GM12865 (cell line): ENCODE data around the gene STK16.
"Not testable (repeated sequence)": the region's sequence is repeated elsewhere in the genome, so short reads cannot be mapped to it uniquely, and the experiment has no call there.

Experiments
- DNase-seq: peaks from one replicate; pipeline ENCODE4 v3.0.0; 2010; ENCODE audit warnings: low read depth
- H3K4me3 ChIP-seq: 2 replicates; pipeline ENCODE4 v1.5.1; 2011; ENCODE audit warnings: mild to moderate bottlenecking, low read depth, low read length, control low read depth
- CTCF ChIP-seq: IDR thresholded peaks from 2 replicates; pipeline ENCODE4 v1.5.1; 2011; ENCODE audit warnings: low read length, control low read depth, low read depth, inconsistent platforms; ENCODE audit not compliant: insufficient read depth; ENCODE audit errors: missing control alignments

The STK16 gene

DNA sequence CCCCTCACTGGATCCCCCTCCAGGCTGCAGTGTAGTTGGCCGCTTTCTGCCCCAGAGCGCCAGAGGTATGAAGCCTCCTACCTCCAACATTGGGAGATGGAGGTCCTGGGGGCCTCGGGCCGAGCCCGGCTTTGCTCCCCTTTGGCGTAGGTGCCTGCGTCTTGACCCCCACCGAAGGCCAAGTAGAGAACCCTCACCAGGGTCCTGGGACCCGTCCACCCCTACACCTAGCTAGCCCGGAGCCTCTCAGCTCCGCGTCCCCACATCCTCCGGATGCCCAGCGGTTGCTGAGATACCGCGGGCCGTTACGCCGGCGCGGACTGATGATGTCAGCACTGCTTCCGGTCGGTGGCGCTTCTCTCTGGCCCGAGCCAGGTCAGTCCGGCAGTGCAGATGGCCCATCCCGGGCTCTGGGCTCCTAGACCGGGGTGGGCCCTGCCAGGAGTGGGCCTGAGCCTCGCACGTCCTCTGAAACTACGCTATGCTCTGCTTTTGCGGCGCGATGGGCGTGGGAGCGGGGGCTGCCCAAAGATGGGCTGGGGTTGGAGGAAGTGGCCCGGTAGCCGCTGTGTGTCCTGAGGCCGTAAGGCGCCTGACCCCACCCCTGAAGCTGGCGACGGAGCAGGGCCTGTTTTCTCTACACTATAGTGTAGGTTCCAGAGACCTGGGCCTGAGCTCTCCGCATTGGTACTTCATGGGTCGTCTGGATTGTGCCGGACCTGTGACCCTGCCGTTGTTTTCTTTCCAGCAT is at the start of gene STK16, which contains the start of gene GLB1L:
STK16 (plus strand) TSS at position 332 of the 751 bp plus-strand sequence. CDS start 521 bp downstream, outside the sequence.
GLB1L (minus strand) TSS at position 297 of the 751 bp plus-strand sequence. CDS start 1,871 bp downstream, outside the sequence.
- no peak for TF ChIP-seq CTCF
- peak within 1 kb of the TSS; percentile 82 for H3K4me3 ChIP-seq
- DNase-seq, result peak; percentile 96

GRCh38 chr2:219197388-219197787 is 47.9 kb upstream of the STK16 start:
- no peak for DNase-seq
- H3K4me3 ChIP-seq, result no peak overlapping the region
- TF ChIP-seq CTCF, result no peak

DNA sequence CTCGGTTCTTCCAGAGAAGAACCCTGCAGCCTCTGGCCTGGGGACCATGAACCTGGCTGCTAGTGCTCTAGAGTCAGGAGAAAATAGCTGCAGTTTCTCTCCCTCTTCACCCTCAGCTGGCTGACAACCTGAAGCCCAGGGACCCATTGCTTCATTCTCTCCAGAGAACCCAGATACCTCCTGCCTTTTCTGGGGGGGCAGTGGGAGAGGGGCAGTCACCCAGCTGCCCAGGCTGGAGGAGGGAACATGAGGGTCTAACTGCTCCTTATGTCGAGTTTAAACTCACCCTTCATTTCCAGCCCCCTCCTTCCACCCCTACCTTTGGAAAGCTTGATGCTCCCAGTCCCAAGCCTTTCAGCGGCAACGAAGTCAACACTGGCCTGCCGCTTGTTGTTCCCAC is 46.3 kb upstream of the STK16 start:
- H3K4me3 ChIP-seq, result no peak overlapping the region
- TF ChIP-seq CTCF, result no peak
- DNase-seq, result no peak

- DNase-seq, result no peak
- H3K4me3 ChIP-seq, result no peak overlapping the region
These were observed 45.6 kb upstream of the STK16 start for GRCh38 chr2:219199470-219200211.

DNA sequence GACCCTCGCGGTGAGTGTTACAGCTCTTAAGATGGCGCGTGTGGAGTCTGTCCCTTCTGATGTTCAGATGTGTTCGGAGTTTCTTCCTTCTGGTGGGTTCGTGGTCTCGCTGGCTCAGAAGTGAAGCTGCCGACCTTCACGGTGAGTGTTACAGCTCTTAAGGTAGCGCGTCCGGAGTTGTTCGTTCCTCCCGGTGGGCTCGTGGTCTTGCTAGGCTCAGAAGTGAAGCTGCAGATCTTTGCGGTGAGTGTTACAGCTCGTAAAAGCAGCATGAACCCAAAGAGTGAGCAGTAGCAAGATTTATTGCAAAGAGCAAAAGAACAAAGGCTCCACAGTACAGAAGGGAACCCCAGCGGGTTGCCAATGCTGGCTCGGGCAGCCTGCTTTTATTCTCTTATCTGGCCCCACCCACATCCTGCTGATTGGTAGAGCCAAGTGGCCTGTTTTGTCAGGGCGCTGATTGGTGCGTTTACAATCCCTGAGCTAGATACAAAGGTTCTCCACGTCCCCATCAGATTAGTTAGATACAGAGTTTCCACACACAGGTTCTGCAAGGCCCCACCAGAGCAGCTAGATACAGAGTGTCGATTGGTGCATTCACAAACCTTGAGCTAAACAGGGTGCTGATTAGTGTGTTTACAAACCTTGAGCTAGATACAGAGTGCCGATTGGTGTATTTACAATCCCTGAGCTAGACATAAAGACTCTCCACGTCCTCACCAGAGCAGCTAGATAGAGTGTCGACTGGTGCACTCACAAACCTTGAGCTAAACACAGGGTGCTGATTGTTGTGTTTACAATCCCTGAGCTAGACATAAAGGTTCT is 44.6 kb upstream of the STK16 start:
- not testable (repeated sequence) for DNase-seq, H3K4me3 ChIP-seq

More at GRCh38 chr2:219199470-219200211, 45.6 kb upstream of the STK16 start:
- TF ChIP-seq CTCF, result no peak

DNA sequence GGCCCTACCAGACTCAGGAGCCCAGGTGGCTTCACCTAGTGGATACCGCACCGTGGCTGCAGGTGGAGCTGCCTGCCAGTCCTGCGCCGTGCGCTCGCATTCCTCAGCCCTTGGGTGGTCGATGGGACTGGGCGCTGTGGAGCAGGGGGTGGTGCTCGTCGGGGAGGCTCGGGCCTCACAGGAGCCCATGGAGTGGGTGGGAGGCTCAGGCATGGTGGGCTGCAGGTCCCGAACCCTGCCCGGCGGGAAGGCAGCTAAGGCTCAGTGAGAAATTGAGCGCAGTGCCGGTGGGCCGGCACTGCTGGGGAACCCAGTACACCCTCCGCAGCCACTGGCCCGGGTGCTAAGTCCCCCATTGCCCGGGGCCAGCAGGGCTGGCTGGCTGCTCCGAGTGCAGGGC is 43.9 kb upstream of the STK16 start:
- not testable (repeated sequence) for H3K4me3 ChIP-seq, DNase-seq

DNA sequence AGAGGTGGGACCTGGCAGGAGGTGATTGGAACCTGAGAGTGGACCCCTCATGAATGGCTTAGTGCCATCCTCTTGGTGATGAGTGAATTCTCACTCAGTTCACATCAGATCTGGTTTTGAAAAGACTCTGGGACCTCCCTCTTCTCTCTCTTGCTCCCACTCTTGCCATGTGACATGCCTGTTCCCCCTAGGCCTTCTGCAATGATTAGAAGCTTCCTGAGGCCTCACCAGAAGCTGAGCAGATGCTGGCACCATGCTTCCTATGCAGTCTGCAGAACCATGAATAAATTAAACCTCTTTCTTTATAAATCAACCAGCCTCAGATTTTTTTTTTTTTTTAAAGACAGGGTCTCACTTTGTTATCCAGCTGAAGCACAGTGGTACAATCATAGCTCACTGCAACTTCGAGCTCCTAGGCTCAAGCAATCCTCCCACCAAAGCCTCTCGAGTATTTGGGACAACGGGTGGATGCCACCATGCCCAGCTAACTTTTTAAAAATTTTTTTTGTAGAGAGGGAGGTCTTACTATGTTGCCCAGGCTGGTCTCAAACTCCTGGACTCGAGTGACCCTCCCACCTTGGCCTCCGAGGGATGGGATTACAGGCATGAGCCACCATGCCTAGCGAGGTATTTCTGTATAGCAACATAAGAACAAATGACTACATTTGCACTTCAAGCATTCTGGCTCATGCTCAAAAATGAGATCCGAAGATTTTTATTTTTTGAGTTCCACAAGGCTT is 40.7 kb upstream of the STK16 start:
- H3K4me3 ChIP-seq, result no peak overlapping the region
- TF ChIP-seq CTCF, result no peak
- DNase-seq, result no peak
